Neuronal stem cell (in vitro differentiated cells): ENCODE data around the gene GMPPB.

ENCODE experiments used
- DNase-seq: peaks from one replicate; pipeline ENCODE4 v3.0.0-alpha.2; 2013; ENCODE audit warnings: low spot score
- H2AFZ ChIP-seq: one replicate; pipeline ENCODE4 v1.6.1; 2013; ENCODE audit warnings: mild to moderate bottlenecking, low read length, inconsistent platforms
- H2AK5ac ChIP-seq: 2 replicates; pipeline ENCODE4 v1.6.1; 2013; ENCODE audit warnings: low read depth, mild to moderate bottlenecking, inconsistent platforms, low read length, moderate library complexity, mixed read lengths
- H2BK120ac ChIP-seq: 2 replicates; pipeline ENCODE4 v1.6.1; 2013; ENCODE audit warnings: low read depth, mild to moderate bottlenecking, inconsistent platforms, low read length, moderate library complexity, mixed read lengths
- H2BK12ac ChIP-seq: one replicate; pipeline ENCODE4 v1.6.1; 2013; ENCODE audit warnings: low read length, inconsistent platforms
- H2BK15ac ChIP-seq: 2 replicates; pipeline ENCODE4 v1.6.1; 2013; ENCODE audit warnings: mild to moderate bottlenecking, low read length, inconsistent platforms, mixed read lengths
- H2BK5ac ChIP-seq: one replicate; pipeline ENCODE4 v1.6.1; 2013; ENCODE audit warnings: inconsistent platforms, mild to moderate bottlenecking, low read length, moderate library complexity
- H3K14ac ChIP-seq: one replicate; pipeline ENCODE4 v1.6.1; 2013; ENCODE audit warnings: low read length, inconsistent platforms
- H3K18ac ChIP-seq: 2 replicates; pipeline ENCODE4 v1.6.1; 2013; ENCODE audit warnings: low read length, inconsistent platforms
- H3K23ac ChIP-seq: 2 replicates; pipeline ENCODE4 v1.6.1; 2013; ENCODE audit warnings: low read depth, mild to moderate bottlenecking, mixed read lengths, low read length, inconsistent platforms; ENCODE audit not compliant: poor library complexity
- H3K27ac ChIP-seq: replicated peaks from 3 replicates; pipeline ENCODE4 v1.5.1; 2013; ENCODE audit warnings: low read length, inconsistent platforms
- H3K27me3 ChIP-seq, 3 experiments: 2 replicates each; pipeline ENCODE4 v1.6.1; 2013; ENCODE audit warnings: low read length in 3 of 3, mild to moderate bottlenecking in 2 of 3, inconsistent platforms in 1 of 3, low read depth in 1 of 3, mixed read lengths in 1 of 3, moderate library complexity in 1 of 3; ENCODE audit not compliant: control insufficient read depth in 3 of 3, insufficient read depth in 3 of 3
- H3K36me3 ChIP-seq, 2 donors: replicated peaks in 1 of 2; 2 replicates each; pipeline ENCODE4 v1.6.1; 2013; ENCODE audit warnings: low read length in 2 of 2; ENCODE audit not compliant: control insufficient read depth in 2 of 2, insufficient read depth in 2 of 2
- H3K4ac ChIP-seq: 2 replicates; pipeline ENCODE4 v1.6.1; 2013; ENCODE audit warnings: inconsistent platforms, mild to moderate bottlenecking, low read length, moderate library complexity
- H3K4me1 ChIP-seq, 2 donors: 1 replicate in 1 of 2; 2 replicates in 1 of 2; pipeline ENCODE4 v1.6.1; 2013; ENCODE audit warnings: low read length in 2 of 2, low read depth in 1 of 2; ENCODE audit not compliant: control insufficient read depth in 2 of 2, insufficient read depth in 1 of 2
- H3K4me2 ChIP-seq: one replicate; pipeline ENCODE4 v1.6.1; 2013; ENCODE audit warnings: mild to moderate bottlenecking, low read length, inconsistent platforms; ENCODE audit not compliant: insufficient read depth, poor library complexity, severe bottlenecking
- H3K4me3 ChIP-seq, 2 donors: 2 replicates each; pipeline ENCODE4 v1.5.1; 2013; ENCODE audit warnings: low read length in 2 of 2, mild to moderate bottlenecking in 2 of 2, inconsistent platforms in 1 of 2, moderate library complexity in 1 of 2
- H3K79me1 ChIP-seq: one replicate; pipeline ENCODE4 v1.6.1; 2013; ENCODE audit warnings: low read depth, mild to moderate bottlenecking, inconsistent platforms, low read length, moderate library complexity
- H3K9ac ChIP-seq: one replicate; pipeline ENCODE4 v1.6.1; 2013; ENCODE audit warnings: mild to moderate bottlenecking, low read depth, low read length, inconsistent platforms; ENCODE audit not compliant: poor library complexity
- H3K9me3 ChIP-seq, 2 donors: replicated peaks in 1 of 2; 2 replicates each; pipeline versions ENCODE3 to v1.6.1; 2013; ENCODE audit warnings: low read length in 2 of 2, mild to moderate bottlenecking in 2 of 2, inconsistent platforms in 1 of 2, low read depth in 1 of 2, mixed read lengths in 1 of 2, moderate library complexity in 1 of 2; ENCODE audit not compliant: control insufficient read depth in 2 of 2, insufficient read depth in 1 of 2
- H4K8ac ChIP-seq: one replicate; pipeline ENCODE4 v1.6.1; 2013; ENCODE audit warnings: low read depth, mild to moderate bottlenecking, inconsistent platforms, low read length, moderate library complexity
- H4K91ac ChIP-seq: one replicate; pipeline ENCODE4 v1.6.1; 2013; ENCODE audit warnings: low read length, low read depth, mild to moderate bottlenecking, inconsistent platforms; ENCODE audit not compliant: poor library complexity
- WGBS, 2 donors: extraction: QIAGEN DNeasy Blood & Tissue Kit; methylation state at CpG; one replicate each; pipeline ENCODE4 v1.1.7; 2013; ENCODE audit warnings: missing lambda C conversion rate in 2 of 2, mixed read lengths in 1 of 2; ENCODE audit not compliant: insufficient read length in 2 of 2, insufficient replicate concordance in 1 of 2; ENCODE audit errors: extremely low coverage in 2 of 2; 5-methylcytosine and 5-hydroxymethylcytosine counted together

Gene GMPPB

GRCh38 chr3:49714728-49715550 is 8.8 kb downstream of the GMPPB start:
- Histone ChIP-seq H3K27me3 (no peaks in the 10 kb centered on the region), H3K79me1 (peaks cover 10% of the 10 kb centered on the region), H2BK15ac (no peak overlapping the region), H3K4ac (no peak overlapping the region), H2AK5ac (no peak overlapping the region), H4K8ac (no peak overlapping the region), H4K91ac (no peak overlapping the region), H3K4me2 (no peak overlapping the region), H2AFZ (no peak overlapping the region), H3K9me3 (peaks cover 0 to 3% of the 10 kb centered on the region in 2 donors), H3K27ac (no peak overlapping the region), H3K14ac (peak overlapping the region; percentile 22), H2BK120ac (no peak overlapping the region), H3K23ac (peak overlapping the region; percentile 47), H3K36me3 (peaks cover 14 to 41% of the 10 kb centered on the region in 2 donors), H3K4me3 (peak overlapping the region in 1 of 2 donors; percentile 33), H3K4me1 (peaks cover 0 to 7% of the 10 kb centered on the region in 2 donors), H3K9ac (no peak overlapping the region), H2BK12ac (no peak overlapping the region), H2BK5ac (no peak overlapping the region), H3K18ac (no peak overlapping the region)
- no peak for DNase-seq
- WGBS, 2 donors: no CpG with 5 or more reads among the region's 13 CpGs

- Histone ChIP-seq H3K4me2 (no peak overlapping the region), H3K23ac (peak overlapping the region; percentile 95), H3K4ac (peak overlapping the region; percentile 53), H3K18ac (peak overlapping the region; percentile 57), H3K4me1 (peaks cover 0 to under 1% of the 10 kb centered on the region in 2 donors), H2BK15ac (no peak overlapping the region), H3K4me3 (no peak overlapping the region), H3K9ac (no peak overlapping the region), H3K79me1 (peaks cover 4% of the 10 kb centered on the region), H4K91ac (no peak overlapping the region), H2BK5ac (peak overlapping the region; percentile 53), H3K27me3 (no peaks in the 10 kb centered on the region), H2BK12ac (peak overlapping the region; percentile 41), H3K36me3 (peaks cover 14 to 31% of the 10 kb centered on the region in 2 donors), H2AK5ac (peak overlapping the region; percentile 63), H3K14ac (no peak overlapping the region), H4K8ac (peak overlapping the region; percentile 82), H3K9me3 (no peaks in the 10 kb centered on the region), H2AFZ (no peak overlapping the region), H3K27ac (no peak overlapping the region), H2BK120ac (peak overlapping the region; percentile 87)
- DNase-seq: no peak
- no CpG with 5 or more reads among the region's 25 CpGs for WGBS, 2 donors
Observed at GRCh38 chr3:49713336-49714105, 10.2 kb downstream of the GMPPB start.

GRCh38 chr3:49712631-49713317 is 11.0 kb downstream of the GMPPB start:
- peak overlapping the region; percentile 43 for H4K8ac ChIP-seq
- H3K4me1 ChIP-seq: no peaks in the 10 kb centered on the region
- no peaks in the 10 kb centered on the region for H3K27me3 ChIP-seq
- H3K18ac ChIP-seq: no peak overlapping the region
- H3K36me3 ChIP-seq: peaks cover 12 to 23% of the 10 kb centered on the region in 2 donors
- no peak overlapping the region for H2BK120ac ChIP-seq
- no peak overlapping the region for H2AFZ ChIP-seq
- no peak overlapping the region for H3K23ac ChIP-seq
- H3K9ac ChIP-seq: no peak overlapping the region
- no peak overlapping the region for H3K27ac ChIP-seq
- no peak overlapping the region for H3K4ac ChIP-seq
- H3K14ac ChIP-seq: no peak overlapping the region
- no peak overlapping the region for H3K4me2 ChIP-seq
- H2BK5ac ChIP-seq: peak overlapping the region; percentile 53
- no peak overlapping the region for H2BK15ac ChIP-seq
- no peak overlapping the region for H3K4me3 ChIP-seq
- H4K91ac ChIP-seq: no peak overlapping the region
- H2AK5ac ChIP-seq: no peak overlapping the region
- H3K9me3 ChIP-seq: no peaks in the 10 kb centered on the region
- no CpG with 5 or more reads among the region's 7 CpGs for WGBS, 2 donors
- no peak overlapping the region for H2BK12ac ChIP-seq
- peaks cover 2% of the 10 kb centered on the region for H3K79me1 ChIP-seq
- DNase-seq: no peak
